ENCODE results near the gene TNIK.

GRCh38 chr3:171026597-171027293, 433.5 kb downstream of the TNIK start, which contains the start of gene SLC2A2:
- TF ChIP-seq CTCF (conservative IDR thresholded peaks at IDR 0.05; ENCODE audit: low read depth, low read length), result no peak
- no peak for TF ChIP-seq FOS (IDR thresholded peaks at IDR 0.05; ENCODE audit: low read depth, low read length)
- TF ChIP-seq POLR2A (IDR thresholded peaks at IDR 0.05; ENCODE audit: low read depth, low read length), result no peak
- TF ChIP-seq USF2 (IDR thresholded peaks at IDR 0.05; ENCODE audit: low read depth, low read length), result no peak
- no peak for TF ChIP-seq CEBPB (IDR thresholded peaks at IDR 0.05; ENCODE audit: low read depth, low read length)
- no peak for TF ChIP-seq RAD21 (IDR thresholded peaks at IDR 0.05; ENCODE audit: low read length)
- no peak for TF ChIP-seq RCOR1 (IDR thresholded peaks at IDR 0.05; ENCODE audit: insufficient replicate concordance, low read length)
- no peak for TF ChIP-seq ELK1 (IDR thresholded peaks at IDR 0.05; ENCODE audit: borderline replicate concordance, low read depth, low read length)
- TF ChIP-seq RFX5 (IDR thresholded peaks at IDR 0.05; ENCODE audit: low read depth, low read length), result no peak
- no peak for TF ChIP-seq CHD1 (IDR thresholded peaks at IDR 0.05; ENCODE audit: low read depth, low read length)
- TF ChIP-seq SMC3 (IDR thresholded peaks at IDR 0.05; ENCODE audit: low read depth, low read length), result no peak
- no peak for TF ChIP-seq NFE2L2 (IDR thresholded peaks at IDR 0.05; ENCODE audit: low read depth, low read length)
- no peak for TF ChIP-seq MXI1 (IDR thresholded peaks at IDR 0.05; ENCODE audit: borderline replicate concordance, low read depth, low read length)
- TF ChIP-seq BHLHE40 (IDR thresholded peaks at IDR 0.05; ENCODE audit: low read depth, low read length), result no peak

Data from IMR-90 (cell line).